ENCODE measurements around the gene CTSS. TPM values are rescaled to one million over a fixed set of nuclear protein-coding genes. Genes with fewer than 3 reads are reported as not detected.

The CTSS gene
- total RNA-seq, 2 donors from 2014 or later: 11.3 to 24.6 TPM

- DNase-seq (ENCODE audit: low spot score): no peak
- H3K9me3 ChIP-seq: no peaks in the 10 kb centered on the region
- no peaks in the 10 kb centered on the region for H3K4me1 ChIP-seq (replicated peaks)
- no peaks in the 10 kb centered on the region for H3K36me3 ChIP-seq
- no peak overlapping the region for H3K4me3 ChIP-seq
- TF ChIP-seq, protein P1, sequence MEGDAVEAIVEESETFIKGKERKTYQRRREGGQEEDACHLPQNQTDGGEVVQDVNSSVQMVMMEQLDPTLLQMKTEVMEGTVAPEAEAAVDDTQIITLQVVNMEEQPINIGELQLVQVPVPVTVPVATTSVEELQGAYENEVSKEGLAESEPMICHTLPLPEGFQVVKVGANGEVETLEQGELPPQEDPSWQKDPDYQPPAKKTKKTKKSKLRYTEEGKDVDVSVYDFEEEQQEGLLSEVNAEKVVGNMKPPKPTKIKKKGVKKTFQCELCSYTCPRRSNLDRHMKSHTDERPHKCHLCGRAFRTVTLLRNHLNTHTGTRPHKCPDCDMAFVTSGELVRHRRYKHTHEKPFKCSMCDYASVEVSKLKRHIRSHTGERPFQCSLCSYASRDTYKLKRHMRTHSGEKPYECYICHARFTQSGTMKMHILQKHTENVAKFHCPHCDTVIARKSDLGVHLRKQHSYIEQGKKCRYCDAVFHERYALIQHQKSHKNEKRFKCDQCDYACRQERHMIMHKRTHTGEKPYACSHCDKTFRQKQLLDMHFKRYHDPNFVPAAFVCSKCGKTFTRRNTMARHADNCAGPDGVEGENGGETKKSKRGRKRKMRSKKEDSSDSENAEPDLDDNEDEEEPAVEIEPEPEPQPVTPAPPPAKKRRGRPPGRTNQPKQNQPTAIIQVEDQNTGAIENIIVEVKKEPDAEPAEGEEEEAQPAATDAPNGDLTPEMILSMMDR (IDR thresholded peaks at IDR 0.05): no peak
- no peak for TF ChIP-seq POLR2A (IDR thresholded peaks at IDR 0.05)
- TF ChIP-seq POLR2AphosphoS5 (IDR thresholded peaks at IDR 0.05): no peak
- no peaks in the 10 kb centered on the region for H3K27me3 ChIP-seq (replicated peaks; ENCODE audit: insufficient read depth)
- 55% methylated on average over 4 of the region's 4 CpGs for WGBS
- no peak overlapping the region for H3K27ac ChIP-seq
- intact Hi-C loops (cut with DNase I): no loop called here
Observed at GRCh38 chr1:150789396-150789795, 23.8 kb upstream of the CTSS start.

GRCh38 chr1:150788946-150789345 is 23.4 kb upstream of the CTSS start:
- intact Hi-C loops (cut with DNase I): no loop called here
- Histone ChIP-seq H3K9me3 (no peaks in the 10 kb centered on the region), H3K4me3 (no peak overlapping the region), H3K36me3 (no peaks in the 10 kb centered on the region), H3K27me3 (replicated peaks; ENCODE audit: insufficient read depth) (no peaks in the 10 kb centered on the region), H3K27ac (no peak overlapping the region), H3K4me1 (replicated peaks) (no peaks in the 10 kb centered on the region)
- no peak for DNase-seq (ENCODE audit: low spot score)
- 88% methylated on average over 4 of the region's 4 CpGs for WGBS
- no peak for TF ChIP-seq POLR2A (IDR thresholded peaks at IDR 0.05)
- TF ChIP-seq, protein P1 (IDR thresholded peaks at IDR 0.05): no peak
- TF ChIP-seq POLR2AphosphoS5 (IDR thresholded peaks at IDR 0.05): no peak

DNA sequence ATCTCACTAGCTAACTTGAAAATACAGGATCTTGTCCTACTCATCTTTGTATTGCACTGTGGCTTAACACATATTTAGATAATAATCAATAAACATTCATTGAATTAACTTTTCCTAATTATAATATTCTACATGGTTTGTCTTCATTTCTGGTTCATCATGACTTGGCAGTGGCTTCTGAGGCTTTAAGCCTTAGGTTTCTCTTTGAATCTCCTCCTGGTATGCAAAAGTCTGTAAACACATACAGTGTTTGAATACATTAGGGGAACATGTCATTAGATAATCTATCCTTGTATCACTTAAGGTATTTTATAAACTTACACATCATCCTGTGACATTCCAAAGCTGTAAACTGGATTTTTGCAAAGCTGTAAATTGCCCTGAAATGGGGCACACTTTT is 21.9 kb upstream of the CTSS start:
- Histone ChIP-seq H3K36me3 (no peaks in the 10 kb centered on the region), H3K4me1 (replicated peaks) (no peaks in the 10 kb centered on the region), H3K27ac (no peak overlapping the region), H3K27me3 (replicated peaks; ENCODE audit: insufficient read depth) (no peaks in the 10 kb centered on the region), H3K4me3 (no peak overlapping the region), H3K9me3 (no peaks in the 10 kb centered on the region)
- no peak for DNase-seq (ENCODE audit: low spot score)
- intact Hi-C loops (cut with DNase I): no loop called here
- no peak for TF ChIP-seq POLR2A (IDR thresholded peaks at IDR 0.05)
- no peak for TF ChIP-seq POLR2AphosphoS5 (IDR thresholded peaks at IDR 0.05)
- TF ChIP-seq, protein P1 (IDR thresholded peaks at IDR 0.05): no peak

- H3K4me3 ChIP-seq: no peak overlapping the region
- H3K36me3 ChIP-seq: no peaks in the 10 kb centered on the region
- no peaks in the 10 kb centered on the region for H3K4me1 ChIP-seq (replicated peaks)
- no peaks in the 10 kb centered on the region for H3K27me3 ChIP-seq (replicated peaks; ENCODE audit: insufficient read depth)
- H3K9me3 ChIP-seq: no peaks in the 10 kb centered on the region
- intact Hi-C loops (cut with DNase I): no loop called here
- WGBS: 91% methylated on average over 3 of the region's 3 CpGs
- no peak overlapping the region for H3K27ac ChIP-seq
- DNase-seq (ENCODE audit: low spot score): no peak
- TF ChIP-seq, protein P1 (IDR thresholded peaks at IDR 0.05): no peak
- no peak for TF ChIP-seq POLR2AphosphoS5 (IDR thresholded peaks at IDR 0.05)
- TF ChIP-seq POLR2A (IDR thresholded peaks at IDR 0.05): no peak
Observed at GRCh38 chr1:150780510-150780909, 14.9 kb upstream of the CTSS start.

DNA sequence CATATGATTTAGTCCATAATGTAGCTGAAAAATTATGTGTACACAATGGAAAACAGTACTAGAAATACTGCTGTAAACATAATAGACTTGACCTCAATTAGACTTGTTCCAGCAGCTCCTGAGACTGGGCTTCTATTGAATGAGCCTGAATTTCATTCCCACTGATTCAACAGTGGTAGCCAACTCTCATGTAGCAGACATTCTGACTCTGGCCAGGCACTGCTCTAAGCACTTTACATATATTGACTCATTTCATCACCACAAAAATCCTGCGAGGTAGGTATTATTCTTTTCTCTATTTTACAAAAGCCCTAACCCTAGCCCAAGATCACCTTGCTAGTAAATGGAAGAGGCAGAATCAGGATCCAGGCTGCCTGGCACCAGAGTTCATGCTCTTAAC is 12.8 kb upstream of the CTSS start:
- intact Hi-C loops (cut with DNase I): no loop called here
- Histone ChIP-seq H3K36me3 (no peaks in the 10 kb centered on the region), H3K27ac (no peak overlapping the region), H3K27me3 (replicated peaks; ENCODE audit: insufficient read depth) (no peaks in the 10 kb centered on the region), H3K9me3 (no peaks in the 10 kb centered on the region), H3K4me1 (replicated peaks) (no peaks in the 10 kb centered on the region), H3K4me3 (no peak overlapping the region)
- TF ChIP-seq, protein P1 (IDR thresholded peaks at IDR 0.05): no peak
- TF ChIP-seq POLR2AphosphoS5 (IDR thresholded peaks at IDR 0.05) (no peak), POLR2A (IDR thresholded peaks at IDR 0.05) (no peak)
- 63% methylated on average over 1 of the region's 1 CpG for WGBS
- DNase-seq (ENCODE audit: low spot score): no peak
